GM12878 (cell line): ENCODE results near the gene CCNL2.

ENCODE experiments used
- CTCF ChIP-seq, 3 experiments: IDR thresholded peaks in 2 of 3; conservative IDR thresholded peaks in 1 of 3; 2 replicates each; pipeline ENCODE4 v1.5.1; 2011; ENCODE audit warnings: low read depth in 3 of 3, low read length in 3 of 3, mild to moderate bottlenecking in 3 of 3, control low read depth in 2 of 3, moderate library complexity in 2 of 3, inconsistent platforms in 1 of 3, mixed read lengths in 1 of 3; ENCODE audit not compliant: control insufficient read depth in 2 of 3, insufficient read depth in 1 of 3; ENCODE audit errors: extremely low read depth in 1 of 3
- EP300 ChIP-seq, 2 experiments: fragments of 150-350 bp in 1 of 2; IDR thresholded peaks; 2 replicates each; pipeline ENCODE4 v1.6.1; 2011 to 2012; ENCODE audit warnings: low read depth in 2 of 2, low read length in 2 of 2, borderline replicate concordance in 1 of 2, improper control_type of control experiment in 1 of 2, inconsistent platforms in 1 of 2; ENCODE audit not compliant: control insufficient read depth in 1 of 2
- EZH2 ChIP-seq: IDR thresholded peaks from 2 replicates; pipeline ENCODE4 v1.6.1; 2012; ENCODE audit warnings: low read depth, mild to moderate bottlenecking, control low read depth, inconsistent platforms, low read length, borderline replicate concordance; ENCODE audit not compliant: control insufficient read depth
- MXI1 ChIP-seq: fragments of 150-350 bp; IDR thresholded peaks from 2 replicates; pipeline ENCODE4 v1.6.1; 2011; ENCODE audit warnings: low read depth, mild to moderate bottlenecking, inconsistent platforms, low read length, improper control_type of control experiment
- NFIC ChIP-seq: IDR thresholded peaks from 2 replicates; pipeline ENCODE4 v1.6.1; 2012; ENCODE audit warnings: low read depth, mild to moderate bottlenecking, inconsistent platforms, low read length, moderate library complexity
- POLR2A ChIP-seq: IDR thresholded peaks from 2 replicates; pipeline ENCODE4 v1.6.1; 2011; ENCODE audit warnings: low read depth, mild to moderate bottlenecking, low read length
- RAD21 ChIP-seq: IDR thresholded peaks from 2 replicates; pipeline ENCODE4 v1.6.1; 2011; ENCODE audit warnings: mild to moderate bottlenecking, low read depth, low read length, moderate library complexity; ENCODE audit not compliant: insufficient read depth
- SIN3A ChIP-seq: IDR thresholded peaks from 2 replicates; pipeline ENCODE4 v1.6.1; 2012; ENCODE audit warnings: low read depth, low read length, improper control_type of control experiment
- TAF1 ChIP-seq: IDR thresholded peaks from 2 replicates; pipeline ENCODE4 v1.6.1; 2011; ENCODE audit warnings: mild to moderate bottlenecking, low read depth, low read length, borderline replicate concordance

DNA sequence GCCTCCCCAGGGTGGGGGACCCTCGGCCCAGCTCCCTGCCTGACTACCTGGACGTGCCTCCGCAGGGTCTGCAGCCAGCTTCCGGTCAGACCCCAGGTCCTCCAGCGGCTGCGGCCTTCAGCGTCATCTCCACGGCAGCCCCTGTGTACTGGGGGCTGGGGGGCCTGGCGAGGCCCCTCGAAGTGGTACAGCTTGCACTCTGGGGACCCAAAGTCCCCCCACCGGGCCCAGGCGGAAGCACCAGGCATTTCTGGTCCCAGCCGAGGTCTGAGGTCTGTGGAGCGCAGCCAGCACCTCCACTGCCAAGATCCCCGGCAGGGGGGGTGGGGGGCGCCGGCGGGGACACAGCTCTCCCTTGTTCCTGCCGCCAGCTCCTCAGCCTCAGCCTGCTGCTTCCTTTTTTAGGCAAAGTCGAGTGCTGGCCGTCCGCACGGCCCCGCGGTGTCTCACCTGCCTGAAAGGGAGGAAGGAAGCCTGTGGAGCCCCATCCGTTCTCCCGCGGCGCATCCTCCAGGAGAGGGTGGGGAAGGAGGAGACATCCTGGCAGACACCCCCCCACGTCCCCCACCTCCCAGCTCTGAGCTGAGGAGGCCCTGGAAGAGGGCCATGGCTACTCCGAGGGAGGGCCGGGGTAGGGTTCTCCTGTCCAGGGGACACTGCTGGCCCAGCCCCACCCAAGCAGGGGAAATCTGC is 35.1 kb upstream of the CCNL2 start:
- no peak for TF ChIP-seq CTCF (IDR thresholded peaks at IDR 0.05 in 2 of 3, conservative IDR thresholded peaks at IDR 0.05 in 1 of 3; ENCODE audit: control insufficient read depth in 2 of 3, extremely low read depth in 1 of 3, insufficient read depth in 1 of 3, low read depth in 3 of 3, low read length in 3 of 3)
- TF ChIP-seq EP300 (IDR thresholded peaks at IDR 0.05; ENCODE audit: borderline replicate concordance in 1 of 2, control insufficient read depth in 1 of 2, low read depth in 2 of 2, low read length in 2 of 2), result no peak
- TF ChIP-seq TAF1, result no peak
- TF ChIP-seq POLR2A, result no peak
- TF ChIP-seq SIN3A, result no peak
- TF ChIP-seq RAD21, result no peak
- no peak for TF ChIP-seq MXI1
- no peak for TF ChIP-seq NFIC
- no peak for TF ChIP-seq EZH2
